SK-N-SH treated with all-trans-retinoic acid at 6 μM for 48 hours (cell line): ENCODE results near the gene GABBR1.
A peak's percentile ranks its signal among the peaks of the same experiment; 100 is the strongest.

ENCODE experiments used
- ATAC-seq: fragments of 200-7000 bp; cut with Tn5 transposase; 3 replicates; pipeline ENCODE4 v1.9.1; 2020; ENCODE audit warnings: mild to moderate bottlenecking, moderate library complexity
- BACH2 ChIP-seq: fragments of 250-450 bp; sonication (Bioruptor Pico); IDR thresholded peaks from 2 replicates; pipeline ENCODE4 v1.9.0; 2021; ENCODE audit warnings: mild to moderate bottlenecking, borderline replicate concordance
- CSDC2 ChIP-seq: fragments of 250-450 bp; sonication (Bioruptor Pico); IDR thresholded peaks from 2 replicates; pipeline ENCODE4 v1.5.0; 2020; ENCODE audit warnings: mild to moderate bottlenecking, moderate library complexity
- ESRRG ChIP-seq: fragments of 250-450 bp; sonication (Bioruptor Pico); IDR thresholded peaks from 2 replicates; pipeline ENCODE4 v1.6.1; 2021; ENCODE audit warnings: mild to moderate bottlenecking
- GLIS3 ChIP-seq: fragments of 250-450 bp; sonication (Bioruptor Pico); IDR thresholded peaks from 2 replicates; pipeline ENCODE4 v1.5.0; 2020; ENCODE audit warnings: mild to moderate bottlenecking, moderate library complexity
- OSR1 ChIP-seq: fragments of 250-450 bp; sonication (Bioruptor Pico); IDR thresholded peaks from 2 replicates; pipeline ENCODE4 v1.8.0; 2022; ENCODE audit warnings: moderate library complexity, mild to moderate bottlenecking, inconsistent platforms
- PATZ1 ChIP-seq: fragments of 250-450 bp; sonication (Bioruptor Pico); IDR thresholded peaks from 2 replicates; pipeline ENCODE4 v1.8.0; 2020; ENCODE audit warnings: mild to moderate bottlenecking, moderate library complexity, borderline replicate concordance
- PPARA ChIP-seq: fragments of 250-450 bp; sonication (Bioruptor Pico); IDR thresholded peaks from 2 replicates; pipeline ENCODE4 v1.5.0; 2020; ENCODE audit warnings: mild to moderate bottlenecking, borderline replicate concordance
- RARB ChIP-seq: fragments of 250-450 bp; sonication (Bioruptor Pico); IDR thresholded peaks from 2 replicates; pipeline ENCODE4 v1.8.0; 2021; ENCODE audit warnings: mild to moderate bottlenecking, moderate library complexity
- SNAI2 ChIP-seq: fragments of 250-450 bp; sonication (Bioruptor Pico); IDR thresholded peaks from 2 replicates; pipeline ENCODE4 v1.5.0; 2020; ENCODE audit warnings: mild to moderate bottlenecking, moderate library complexity
- TCF4 ChIP-seq: fragments of 250-450 bp; sonication (Bioruptor Pico); IDR thresholded peaks from 2 replicates; pipeline ENCODE4 v1.8.0; 2021; ENCODE audit warnings: mild to moderate bottlenecking, moderate library complexity, borderline replicate concordance
- ZFP3 ChIP-seq: fragments of 250-450 bp; sonication (Bioruptor Pico); IDR thresholded peaks from 2 replicates; pipeline ENCODE4 v1.5.0; 2020; ENCODE audit warnings: mild to moderate bottlenecking, moderate library complexity
- ZFP30 ChIP-seq: fragments of 450-650 bp; formaldehyde crosslinking; IDR thresholded peaks from 2 replicates; pipeline ENCODE4 v1.5.0; 2022; ENCODE audit warnings: mild to moderate bottlenecking, moderate library complexity
- ZNF565 ChIP-seq: fragments of 450-650 bp; formaldehyde crosslinking; conservative IDR thresholded peaks from 2 replicates; pipeline ENCODE4 v1.5.0; 2020; ENCODE audit warnings: low read depth, mild to moderate bottlenecking, moderate library complexity
- TF ChIP-seq, protein P1 (sequence below): fragments of 250-450 bp; sonication (Bioruptor Pico); IDR thresholded peaks from 2 replicates; pipeline ENCODE4 v1.5.0; 2020; ENCODE audit warnings: mild to moderate bottlenecking, moderate library complexity
- TF ChIP-seq, protein P2 (sequence below): fragments of 250-450 bp; sonication (Bioruptor Pico); IDR thresholded peaks from 2 replicates; pipeline ENCODE4 v1.8.0; 2021; ENCODE audit warnings: low read depth, mild to moderate bottlenecking, moderate library complexity, borderline replicate concordance
- TF ChIP-seq, protein P3 (sequence below): fragments of 250-450 bp; sonication (Bioruptor Pico); IDR thresholded peaks from 2 replicates; pipeline ENCODE4 v1.5.1; 2021; ENCODE audit warnings: mild to moderate bottlenecking, moderate library complexity

GABBR1 gene

DNA sequence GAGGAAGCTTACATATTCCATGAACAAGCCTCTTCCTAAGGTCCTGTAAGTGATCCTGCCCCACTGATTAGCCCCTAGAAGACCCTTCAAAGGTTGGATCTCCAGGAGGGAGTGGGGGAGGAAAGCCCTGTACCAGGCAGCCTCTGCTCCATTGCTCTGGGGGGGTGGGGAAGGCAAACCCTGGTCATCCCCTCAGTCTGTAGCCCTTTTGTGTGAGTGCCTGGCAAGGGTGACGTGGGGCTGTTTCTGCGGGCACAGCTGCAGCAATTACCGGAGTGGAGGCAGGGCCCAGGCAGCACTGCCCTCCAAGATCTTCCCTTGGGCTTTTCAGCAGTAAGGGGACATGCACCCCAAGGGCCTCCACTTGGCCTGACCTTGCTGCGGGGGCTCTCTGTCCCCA is 23.8 kb upstream of the GABBR1 start, which contains the start of gene MOG (continued):
- TF ChIP-seq, protein P1, sequence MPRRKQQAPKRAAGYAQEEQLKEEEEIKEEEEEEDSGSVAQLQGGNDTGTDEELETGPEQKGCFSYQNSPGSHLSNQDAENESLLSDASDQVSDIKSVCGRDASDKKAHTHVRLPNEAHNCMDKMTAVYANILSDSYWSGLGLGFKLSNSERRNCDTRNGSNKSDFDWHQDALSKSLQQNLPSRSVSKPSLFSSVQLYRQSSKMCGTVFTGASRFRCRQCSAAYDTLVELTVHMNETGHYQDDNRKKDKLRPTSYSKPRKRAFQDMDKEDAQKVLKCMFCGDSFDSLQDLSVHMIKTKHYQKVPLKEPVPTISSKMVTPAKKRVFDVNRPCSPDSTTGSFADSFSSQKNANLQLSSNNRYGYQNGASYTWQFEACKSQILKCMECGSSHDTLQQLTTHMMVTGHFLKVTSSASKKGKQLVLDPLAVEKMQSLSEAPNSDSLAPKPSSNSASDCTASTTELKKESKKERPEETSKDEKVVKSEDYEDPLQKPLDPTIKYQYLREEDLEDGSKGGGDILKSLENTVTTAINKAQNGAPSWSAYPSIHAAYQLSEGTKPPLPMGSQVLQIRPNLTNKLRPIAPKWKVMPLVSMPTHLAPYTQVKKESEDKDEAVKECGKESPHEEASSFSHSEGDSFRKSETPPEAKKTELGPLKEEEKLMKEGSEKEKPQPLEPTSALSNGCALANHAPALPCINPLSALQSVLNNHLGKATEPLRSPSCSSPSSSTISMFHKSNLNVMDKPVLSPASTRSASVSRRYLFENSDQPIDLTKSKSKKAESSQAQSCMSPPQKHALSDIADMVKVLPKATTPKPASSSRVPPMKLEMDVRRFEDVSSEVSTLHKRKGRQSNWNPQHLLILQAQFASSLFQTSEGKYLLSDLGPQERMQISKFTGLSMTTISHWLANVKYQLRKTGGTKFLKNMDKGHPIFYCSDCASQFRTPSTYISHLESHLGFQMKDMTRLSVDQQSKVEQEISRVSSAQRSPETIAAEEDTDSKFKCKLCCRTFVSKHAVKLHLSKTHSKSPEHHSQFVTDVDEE (CRISPR knock-in tag) = no peak
- TF ChIP-seq BACH2 (CRISPR knock-in tag) (no peak), PPARA (CRISPR knock-in tag) (no peak), ZFP30 (CRISPR knock-in tag) (no peak), TCF4 (CRISPR knock-in tag) (no peak), RARB (no peak), ZNF565 (CRISPR knock-in tag) (no peak), GLIS3 (CRISPR knock-in tag) (no peak)

GRCh38 chr6:29656157-29656556 is 23.2 kb upstream of the GABBR1 start:
- no peak for TF ChIP-seq CSDC2 (CRISPR knock-in tag)
- TF ChIP-seq, protein P2, sequence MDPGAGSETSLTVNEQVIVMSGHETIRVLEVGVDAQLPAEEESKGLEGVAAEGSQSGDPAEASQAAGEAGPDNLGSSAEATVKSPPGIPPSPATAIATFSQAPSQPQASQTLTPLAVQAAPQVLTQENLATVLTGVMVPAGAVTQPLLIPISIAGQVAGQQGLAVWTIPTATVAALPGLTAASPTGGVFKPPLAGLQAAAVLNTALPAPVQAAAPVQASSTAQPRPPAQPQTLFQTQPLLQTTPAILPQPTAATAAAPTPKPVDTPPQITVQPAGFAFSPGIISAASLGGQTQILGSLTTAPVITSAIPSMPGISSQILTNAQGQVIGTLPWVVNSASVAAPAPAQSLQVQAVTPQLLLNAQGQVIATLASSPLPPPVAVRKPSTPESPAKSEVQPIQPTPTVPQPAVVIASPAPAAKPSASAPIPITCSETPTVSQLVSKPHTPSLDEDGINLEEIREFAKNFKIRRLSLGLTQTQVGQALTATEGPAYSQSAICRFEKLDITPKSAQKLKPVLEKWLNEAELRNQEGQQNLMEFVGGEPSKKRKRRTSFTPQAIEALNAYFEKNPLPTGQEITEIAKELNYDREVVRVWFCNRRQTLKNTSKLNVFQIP (CRISPR knock-in tag) = no peak
- ATAC-seq = no peak

- TF ChIP-seq PPARA (CRISPR knock-in tag) (no peak), SNAI2 (CRISPR knock-in tag) (no peak), PATZ1 (no peak), OSR1 (CRISPR knock-in tag) (no peak), ESRRG (no peak), ZFP3 (CRISPR knock-in tag) (no peak)
- TF ChIP-seq, protein P3, sequence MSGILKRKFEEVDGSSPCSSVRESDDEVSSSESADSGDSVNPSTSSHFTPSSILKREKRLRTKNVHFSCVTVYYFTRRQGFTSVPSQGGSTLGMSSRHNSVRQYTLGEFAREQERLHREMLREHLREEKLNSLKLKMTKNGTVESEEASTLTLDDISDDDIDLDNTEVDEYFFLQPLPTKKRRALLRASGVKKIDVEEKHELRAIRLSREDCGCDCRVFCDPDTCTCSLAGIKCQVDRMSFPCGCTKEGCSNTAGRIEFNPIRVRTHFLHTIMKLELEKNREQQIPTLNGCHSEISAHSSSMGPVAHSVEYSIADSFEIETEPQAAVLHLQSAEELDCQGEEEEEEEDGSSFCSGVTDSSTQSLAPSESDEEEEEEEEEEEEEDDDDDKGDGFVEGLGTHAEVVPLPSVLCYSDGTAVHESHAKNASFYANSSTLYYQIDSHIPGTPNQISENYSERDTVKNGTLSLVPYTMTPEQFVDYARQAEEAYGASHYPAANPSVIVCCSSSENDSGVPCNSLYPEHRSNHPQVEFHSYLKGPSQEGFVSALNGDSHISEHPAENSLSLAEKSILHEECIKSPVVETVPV (CRISPR knock-in tag) = no peak
- TF ChIP-seq, protein P2 (CRISPR knock-in tag) = no peak
- TF ChIP-seq, all 23 proteins: peak for 0
- no peak for ATAC-seq
Observed at GRCh38 chr6:29655658-29656057, 22.7 kb upstream of the GABBR1 start.

DNA sequence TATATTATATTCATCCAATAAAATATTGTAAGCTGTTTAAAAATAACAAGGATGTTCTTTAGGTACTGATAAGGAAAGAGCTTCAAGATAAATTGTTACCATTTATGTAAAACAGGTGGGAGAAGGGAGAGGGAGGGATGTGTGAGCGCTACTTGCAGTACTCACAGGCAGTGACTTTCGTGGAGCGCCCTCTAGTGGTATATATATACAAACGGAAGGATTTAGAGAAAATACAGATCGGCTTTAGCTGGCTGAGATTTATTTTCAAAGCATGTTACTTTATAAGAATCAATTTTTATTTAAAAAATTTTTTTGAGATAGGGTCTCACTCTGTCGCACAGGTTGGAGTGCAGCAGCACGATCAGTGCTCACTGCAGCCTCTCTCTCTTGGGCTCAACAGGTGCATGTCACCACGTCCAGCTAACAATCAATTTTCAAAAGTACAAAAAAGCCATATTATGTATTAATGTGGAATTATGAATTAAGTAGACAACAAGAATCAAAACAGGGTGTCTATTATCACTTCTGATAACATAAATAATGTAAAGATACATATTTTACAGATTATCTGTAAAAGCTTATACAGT is 20.6 kb upstream of the GABBR1 start:
- ATAC-seq = peak; percentile 42; the same call in 2 of the 3 replicates
- TF ChIP-seq, protein P2 (CRISPR knock-in tag) = no peak
